Measurements from ENCODE around the gene ATP2A2.
"Not testable (repeated sequence)": the region's sequence is repeated elsewhere in the genome, so short reads cannot be mapped to it uniquely, and the experiment has no call there.

ATP2A2 gene

GRCh38 chr12:110340261-110340660 is 59.2 kb downstream of the ATP2A2 start:
- not testable (repeated sequence) for DNase-seq (ENCODE audit: low read depth in 2 of 2, low spot score in 1 of 2)

GRCh38 chr12:110340706-110341105 is 59.7 kb downstream of the ATP2A2 start:
- DNase-seq (ENCODE audit: low read depth in 2 of 2, low spot score in 1 of 2), result no peak

- DNase-seq (ENCODE audit: low read depth in 2 of 2, low spot score in 1 of 2), result no peak
Observed at GRCh38 chr12:110342157-110342556, 61.1 kb downstream of the ATP2A2 start.

GRCh38 chr12:110343114-110343513 is 62.1 kb downstream of the ATP2A2 start:
- DNase-seq (ENCODE audit: low read depth in 2 of 2, low spot score in 1 of 2), result no peak

GRCh38 chr12:110343736-110344555 is 62.9 kb downstream of the ATP2A2 start:
- DNase-seq (ENCODE audit: low read depth in 2 of 2, low spot score in 1 of 2), result no peak

GRCh38 chr12:110344657-110345056 is 63.6 kb downstream of the ATP2A2 start:
- DNase-seq (ENCODE audit: low read depth in 2 of 2, low spot score in 1 of 2), result no peak

- DNase-seq (ENCODE audit: low read depth in 2 of 2, low spot score in 1 of 2), result no peak
Observed at GRCh38 chr12:110345176-110345661, 64.2 kb downstream of the ATP2A2 start.

- DNase-seq (ENCODE audit: low read depth in 2 of 2, low spot score in 1 of 2), result no peak
Observed at GRCh38 chr12:110345963-110346362, 64.9 kb downstream of the ATP2A2 start.

- no peak for DNase-seq (ENCODE audit: low read depth in 2 of 2, low spot score in 1 of 2)
Observed at GRCh38 chr12:110347767-110348166, 66.7 kb downstream of the ATP2A2 start.

GRCh38 chr12:110348431-110349059 is 67.5 kb downstream of the ATP2A2 start:
- DNase-seq (ENCODE audit: low read depth in 2 of 2, low spot score in 1 of 2), result no peak

GRCh38 chr12:110349096-110349495 is 68.0 kb downstream of the ATP2A2 start:
- DNase-seq (ENCODE audit: low read depth in 2 of 2, low spot score in 1 of 2), result no peak

GRCh38 chr12:110349514-110350151 is 68.6 kb downstream of the ATP2A2 start:
- DNase-seq (ENCODE audit: low read depth in 2 of 2, low spot score in 1 of 2), result peak; percentile 6 to 42

GRCh38 chr12:110351119-110351518 is 70.1 kb downstream of the ATP2A2 start:
- no peak for DNase-seq (ENCODE audit: low read depth in 2 of 2, low spot score in 1 of 2)

- DNase-seq (ENCODE audit: low read depth in 2 of 2, low spot score in 1 of 2), result no peak
Observed at GRCh38 chr12:110352401-110352800, 71.4 kb downstream of the ATP2A2 start.

- no peak for DNase-seq (ENCODE audit: low read depth in 2 of 2, low spot score in 1 of 2)
Observed at GRCh38 chr12:110353211-110353965, 72.3 kb downstream of the ATP2A2 start.

GRCh38 chr12:110354172-110354780 is 73.2 kb downstream of the ATP2A2 start:
- DNase-seq (ENCODE audit: low read depth in 2 of 2, low spot score in 1 of 2), result no peak

- DNase-seq (ENCODE audit: low read depth in 2 of 2, low spot score in 1 of 2), result no peak
Observed at GRCh38 chr12:110355073-110355472, 74.0 kb downstream of the ATP2A2 start.

GRCh38 chr12:110358384-110359097 is 77.5 kb downstream of the ATP2A2 start:
- not testable (repeated sequence) for DNase-seq (ENCODE audit: low read depth in 2 of 2, low spot score in 1 of 2)

GRCh38 chr12:110361216-110361615 is 80.2 kb downstream of the ATP2A2 start:
- DNase-seq (ENCODE audit: low read depth in 2 of 2, low spot score in 1 of 2), result no peak
